GM21529 (cell line): Measurements from ENCODE around the gene INKA1.
"Not testable (repeated sequence)": the region's sequence is repeated elsewhere in the genome, so short reads cannot be mapped to it uniquely, and the experiment has no call there.

Experiments
- ATAC-seq: cut with Tn5 transposase; IDR thresholded peaks from one replicate; pipeline ENCODE4 v1.9.1; 2021; ENCODE audit not compliant: unreplicated experiment

Gene INKA1

GRCh38 chr3:49807431-49808114 is 4.5 kb downstream of the INKA1 start:
- no peak for ATAC-seq

GRCh38 chr3:49812916-49813496 is 9.9 kb downstream of the INKA1 start:
- ATAC-seq, result no peak

- ATAC-seq, result peak; percentile 85
Observed at GRCh38 chr3:49813497-49814174, 10.6 kb downstream of the INKA1 start, which contains the start of gene UBA7. Gene UBA7 (minus strand): TSS chr3:49813953. CDS start chr3:49813787, 166 bp downstream.

- ATAC-seq, result not testable (repeated sequence)
Observed at GRCh38 chr3:49823131-49823530, 20.1 kb downstream of the INKA1 start.

- ATAC-seq, result no peak
Observed at GRCh38 chr3:49826016-49826415, 23.0 kb downstream of the INKA1 start.

- no peak for ATAC-seq
Observed at GRCh38 chr3:49831341-49831740, 28.3 kb downstream of the INKA1 start.

- ATAC-seq, result no peak
Observed at GRCh38 chr3:49839193-49839809, 36.2 kb downstream of the INKA1 start.

- ATAC-seq, result no peak
Observed at GRCh38 chr3:49840388-49840787, 37.3 kb downstream of the INKA1 start.

- no peak for ATAC-seq
Observed at GRCh38 chr3:49841126-49841696, 38.1 kb downstream of the INKA1 start.

GRCh38 chr3:49841806-49842205 is 38.7 kb downstream of the INKA1 start:
- ATAC-seq, result no peak

- no peak for ATAC-seq
Observed at GRCh38 chr3:49842843-49843517, 39.9 kb downstream of the INKA1 start.

- no peak for ATAC-seq
Observed at GRCh38 chr3:49844464-49845183, 41.6 kb downstream of the INKA1 start.

- ATAC-seq, result no peak
Observed at GRCh38 chr3:49845694-49846093, 42.6 kb downstream of the INKA1 start.
